Measurements from ENCODE around the gene KIAA1755. TPM values are rescaled to one million over a fixed set of nuclear protein-coding genes. Genes with fewer than 3 reads are reported as not detected.

The KIAA1755 gene
- total and polyA plus RNA-seq, 9 of the 15 experiments (the other 6 are each of a cell fraction or from before 2014, with no cell fraction given): not detected

DNA sequence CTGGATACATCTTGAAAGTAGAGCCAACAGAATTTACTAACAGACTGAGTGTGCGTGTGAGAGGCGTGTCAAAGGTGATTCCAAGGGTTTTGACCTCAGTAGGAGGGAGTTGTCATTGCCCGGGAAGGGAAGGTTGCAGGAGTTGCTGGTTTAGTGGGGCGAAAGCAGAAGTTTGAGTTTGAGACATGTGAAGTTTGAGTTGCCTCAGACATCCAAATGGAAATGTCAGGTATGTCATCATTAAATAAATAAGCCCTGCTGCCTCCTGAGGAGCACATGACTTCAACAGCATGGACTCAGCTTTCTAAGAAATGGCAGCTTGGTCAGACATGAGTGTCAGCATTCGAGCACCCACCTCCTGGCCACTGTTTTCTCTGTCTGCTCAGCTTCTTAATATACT is 68.9 kb downstream of the KIAA1755 start (continued):
- TF ChIP-seq CEBPG (CRISPR knock-in tag; IDR thresholded peaks at IDR 0.05) (no peak), CEBPG (tag; conservative IDR thresholded peaks at IDR 0.05 in 1 of 2, IDR thresholded peaks at IDR 0.05 in 1 of 2) (peak in 1 of 2 experiments; percentile 70; a peak in 2 of 4 replicates), TCF7L2 (IDR thresholded peaks at IDR 0.05; ENCODE audit: low read depth, low read length) (no peak), FOXA3 (CRISPR knock-in tag; conservative IDR thresholded peaks at IDR 0.05 in 1 of 2, IDR thresholded peaks at IDR 0.05 in 1 of 2) (peak in 1 of 2 experiments; percentile 21; a peak in 1 of 4 replicates), NRF1 (conservative IDR thresholded peaks at IDR 0.05 in 1 of 2, IDR thresholded peaks at IDR 0.05 in 1 of 2) (0 out of 4 replicates have a peak, but pooled peaks of 1 of the 2 experiments have one; percentile 22), MYBL2 (IDR thresholded peaks at IDR 0.05; ENCODE audit: low read depth) (no peak), MYBL2 (CRISPR knock-in tag; IDR thresholded peaks at IDR 0.05; ENCODE audit: borderline replicate concordance) (no peak), MEIS2 (IDR thresholded peaks at IDR 0.05; ENCODE audit: partially characterized antibody) (peak; percentile 15)
- TF ChIP-seq, protein P1, sequence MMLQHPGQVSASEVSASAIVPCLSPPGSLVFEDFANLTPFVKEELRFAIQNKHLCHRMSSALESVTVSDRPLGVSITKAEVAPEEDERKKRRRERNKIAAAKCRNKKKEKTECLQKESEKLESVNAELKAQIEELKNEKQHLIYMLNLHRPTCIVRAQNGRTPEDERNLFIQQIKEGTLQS (IDR thresholded peaks at IDR 0.05): peak; percentile 20; the same call in 1 of the 2 replicates
- TF ChIP-seq, protein P1 (CRISPR knock-in tag; conservative IDR thresholded peaks at IDR 0.05): no peak
- TF ChIP-seq, protein P2, sequence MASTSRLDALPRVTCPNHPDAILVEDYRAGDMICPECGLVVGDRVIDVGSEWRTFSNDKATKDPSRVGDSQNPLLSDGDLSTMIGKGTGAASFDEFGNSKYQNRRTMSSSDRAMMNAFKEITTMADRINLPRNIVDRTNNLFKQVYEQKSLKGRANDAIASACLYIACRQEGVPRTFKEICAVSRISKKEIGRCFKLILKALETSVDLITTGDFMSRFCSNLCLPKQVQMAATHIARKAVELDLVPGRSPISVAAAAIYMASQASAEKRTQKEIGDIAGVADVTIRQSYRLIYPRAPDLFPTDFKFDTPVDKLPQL (IDR thresholded peaks at IDR 0.05; ENCODE audit: extremely low read depth, insufficient read length): no peak
- TF ChIP-seq, protein P3, sequence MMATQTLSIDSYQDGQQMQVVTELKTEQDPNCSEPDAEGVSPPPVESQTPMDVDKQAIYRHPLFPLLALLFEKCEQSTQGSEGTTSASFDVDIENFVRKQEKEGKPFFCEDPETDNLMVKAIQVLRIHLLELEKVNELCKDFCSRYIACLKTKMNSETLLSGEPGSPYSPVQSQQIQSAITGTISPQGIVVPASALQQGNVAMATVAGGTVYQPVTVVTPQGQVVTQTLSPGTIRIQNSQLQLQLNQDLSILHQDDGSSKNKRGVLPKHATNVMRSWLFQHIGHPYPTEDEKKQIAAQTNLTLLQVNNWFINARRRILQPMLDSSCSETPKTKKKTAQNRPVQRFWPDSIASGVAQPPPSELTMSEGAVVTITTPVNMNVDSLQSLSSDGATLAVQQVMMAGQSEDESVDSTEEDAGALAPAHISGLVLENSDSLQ (IDR thresholded peaks at IDR 0.05): peak; percentile 6; the same call in 1 of the 2 replicates

Measured in K562 (cell line).